ENCODE measurements around the gene TSPAN18.

TSPAN18 gene

GRCh38 chr11:44765026-44765595 lies 38.3 kb downstream of the TSPAN18 start:
- Mint-ChIP-seq H3K27ac (no peak overlapping the region), H3K36me3 (ENCODE audit: low read depth) (no peaks in the 10 kb centered on the region), H3K4me3 (no peak overlapping the region), H3K9me3 (no peaks in the 10 kb centered on the region), H3K27me3 (peaks cover 2% of the 10 kb centered on the region), H3K4me1 (ENCODE audit: low read depth) (no peaks in the 10 kb centered on the region)
- intact Hi-C loops (cut with micrococcal nuclease), result no loop called here

GRCh38 chr11:44765676-44766075 lies 38.9 kb downstream of the TSPAN18 start:
- Mint-ChIP-seq H3K4me3 (no peak overlapping the region), H3K27ac (no peak overlapping the region), H3K27me3 (peaks cover 4% of the 10 kb centered on the region), H3K36me3 (ENCODE audit: low read depth) (no peaks in the 10 kb centered on the region), H3K9me3 (no peaks in the 10 kb centered on the region), H3K4me1 (ENCODE audit: low read depth) (no peaks in the 10 kb centered on the region)
- intact Hi-C loops (cut with micrococcal nuclease), result no loop called here

DNA sequence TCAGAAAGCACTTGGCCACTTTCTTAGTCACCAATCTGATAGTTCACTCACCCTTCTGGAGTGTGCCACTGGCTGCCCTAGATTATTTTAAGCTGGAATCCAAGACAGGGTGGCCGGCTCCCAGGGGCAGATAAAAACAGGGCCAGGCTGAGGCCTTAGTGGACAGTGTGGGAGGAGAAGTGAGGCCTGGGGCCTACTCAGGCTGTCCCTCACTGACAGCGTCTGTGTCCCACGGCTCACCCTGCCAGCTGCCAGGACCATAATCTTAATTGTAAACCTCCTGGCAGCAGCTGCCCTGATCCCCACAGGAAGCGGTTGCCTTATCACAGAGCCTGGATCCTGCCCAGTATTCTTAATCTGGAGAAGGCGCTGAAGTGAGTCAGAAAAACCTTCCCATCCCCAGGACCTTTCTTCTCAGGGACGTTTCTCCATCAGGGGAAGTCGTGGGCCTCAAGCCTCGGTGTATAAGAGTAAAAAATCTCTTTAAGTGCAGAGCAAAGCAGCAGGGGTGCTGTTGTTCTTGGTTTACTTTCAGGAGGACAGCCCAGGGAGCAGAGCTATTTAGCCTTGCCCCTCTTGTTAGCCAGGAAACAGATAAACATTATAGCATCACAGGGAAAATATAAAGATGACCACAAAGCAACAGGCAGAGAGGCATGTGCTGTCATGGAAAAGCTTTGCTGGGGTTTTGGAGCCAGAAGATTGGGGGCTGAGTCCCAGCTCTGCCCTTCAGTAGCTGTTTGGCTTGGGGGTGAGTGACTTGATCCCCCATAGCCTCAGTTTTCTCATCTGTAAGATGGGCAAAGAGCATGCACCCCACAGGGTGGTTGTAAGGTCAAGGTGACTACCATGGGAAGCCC lies 39.6 kb downstream of the TSPAN18 start:
- no peak overlapping the region for H3K27ac Mint-ChIP-seq
- H3K36me3 Mint-ChIP-seq (ENCODE audit: low read depth), result no peaks in the 10 kb centered on the region
- peaks cover 4% of the 10 kb centered on the region for H3K27me3 Mint-ChIP-seq
- intact Hi-C loops (cut with micrococcal nuclease), result no loop called here
- H3K4me3 Mint-ChIP-seq, result no peak overlapping the region
- no peaks in the 10 kb centered on the region for H3K9me3 Mint-ChIP-seq
- H3K4me1 Mint-ChIP-seq (ENCODE audit: low read depth), result no peaks in the 10 kb centered on the region

GRCh38 chr11:44766972-44767278 lies 40.2 kb downstream of the TSPAN18 start:
- Mint-ChIP-seq H3K9me3 (no peaks in the 10 kb centered on the region), H3K36me3 (ENCODE audit: low read depth) (no peaks in the 10 kb centered on the region), H3K4me3 (no peak overlapping the region), H3K27me3 (peaks cover 4% of the 10 kb centered on the region), H3K27ac (no peak overlapping the region), H3K4me1 (ENCODE audit: low read depth) (no peaks in the 10 kb centered on the region)
- intact Hi-C loops (cut with micrococcal nuclease), result no loop called here

DNA sequence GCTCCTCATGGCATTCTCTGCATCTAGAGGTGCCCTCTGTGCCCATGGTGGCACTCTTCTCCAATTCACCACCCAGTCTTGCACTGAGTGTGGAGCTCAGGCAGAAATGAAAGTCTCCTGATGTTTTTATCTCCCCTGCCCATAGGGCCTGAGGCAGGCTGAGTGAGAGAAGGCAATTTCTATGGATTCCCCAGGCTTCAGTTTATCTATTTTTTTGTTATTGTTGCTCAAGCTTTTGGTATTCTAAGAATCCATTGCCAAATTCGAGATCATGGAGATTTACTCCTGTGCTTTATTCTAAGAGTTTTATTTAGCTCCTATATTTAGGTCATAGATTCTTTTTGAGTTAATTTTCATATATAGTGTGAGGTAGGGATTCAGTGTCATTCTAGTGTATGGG lies 40.7 kb downstream of the TSPAN18 start:
- no peaks in the 10 kb centered on the region for H3K36me3 Mint-ChIP-seq (ENCODE audit: low read depth)
- H3K4me3 Mint-ChIP-seq, result no peak overlapping the region
- intact Hi-C loops (cut with micrococcal nuclease), result no loop called here
- no peaks in the 10 kb centered on the region for H3K4me1 Mint-ChIP-seq (ENCODE audit: low read depth)
- no peaks in the 10 kb centered on the region for H3K9me3 Mint-ChIP-seq
- no peak overlapping the region for H3K27ac Mint-ChIP-seq
- peaks cover 4% of the 10 kb centered on the region for H3K27me3 Mint-ChIP-seq

- Mint-ChIP-seq H3K4me1 (ENCODE audit: low read depth) (no peaks in the 10 kb centered on the region), H3K27ac (no peak overlapping the region), H3K9me3 (no peaks in the 10 kb centered on the region), H3K36me3 (ENCODE audit: low read depth) (no peaks in the 10 kb centered on the region), H3K4me3 (no peak overlapping the region), H3K27me3 (peaks cover 14% of the 10 kb centered on the region)
- intact Hi-C loops (cut with micrococcal nuclease), result no loop called here
These were observed 43.6 kb downstream of the TSPAN18 start for GRCh38 chr11:44770401-44770800.

- H3K27me3 Mint-ChIP-seq, result peaks cover 14% of the 10 kb centered on the region
- no peak overlapping the region for H3K4me3 Mint-ChIP-seq
These were observed 44.5 kb downstream of the TSPAN18 start for GRCh38 chr11:44771252-44771734.

DNA sequence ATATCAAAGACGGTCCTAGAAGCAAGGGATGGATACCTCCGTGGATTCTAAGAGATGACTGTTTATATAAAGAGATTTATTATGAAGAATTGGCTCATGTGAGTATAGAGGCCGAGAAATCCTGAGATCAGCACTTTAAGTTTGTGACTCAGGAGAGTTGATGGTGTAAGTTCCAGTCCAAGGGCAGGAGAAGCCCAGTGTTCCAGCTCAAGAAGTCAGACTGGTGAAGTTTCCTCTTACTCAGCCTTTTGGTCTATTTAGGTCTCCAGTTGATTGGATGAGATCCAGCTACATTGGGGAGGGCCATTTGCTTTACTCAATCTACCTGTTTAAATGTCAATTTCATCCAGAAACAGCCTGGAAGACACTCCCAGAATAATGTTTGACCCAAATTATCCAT lies 45.1 kb downstream of the TSPAN18 start:
- Mint-ChIP-seq H3K27me3 (peaks cover 14% of the 10 kb centered on the region), H3K4me3 (no peak overlapping the region), H3K36me3 (ENCODE audit: low read depth) (no peaks in the 10 kb centered on the region), H3K4me1 (ENCODE audit: low read depth) (no peaks in the 10 kb centered on the region), H3K9me3 (no peaks in the 10 kb centered on the region), H3K27ac (no peak overlapping the region)
- intact Hi-C loops (cut with micrococcal nuclease), result no loop called here

More at GRCh38 chr11:44771252-44771734, 44.5 kb downstream of the TSPAN18 start:
- no peaks in the 10 kb centered on the region for H3K4me1 Mint-ChIP-seq (ENCODE audit: low read depth)
- no peaks in the 10 kb centered on the region for H3K9me3 Mint-ChIP-seq
- intact Hi-C loops (cut with micrococcal nuclease), result no loop called here
- H3K36me3 Mint-ChIP-seq (ENCODE audit: low read depth), result no peaks in the 10 kb centered on the region
- no peak overlapping the region for H3K27ac Mint-ChIP-seq

DNA sequence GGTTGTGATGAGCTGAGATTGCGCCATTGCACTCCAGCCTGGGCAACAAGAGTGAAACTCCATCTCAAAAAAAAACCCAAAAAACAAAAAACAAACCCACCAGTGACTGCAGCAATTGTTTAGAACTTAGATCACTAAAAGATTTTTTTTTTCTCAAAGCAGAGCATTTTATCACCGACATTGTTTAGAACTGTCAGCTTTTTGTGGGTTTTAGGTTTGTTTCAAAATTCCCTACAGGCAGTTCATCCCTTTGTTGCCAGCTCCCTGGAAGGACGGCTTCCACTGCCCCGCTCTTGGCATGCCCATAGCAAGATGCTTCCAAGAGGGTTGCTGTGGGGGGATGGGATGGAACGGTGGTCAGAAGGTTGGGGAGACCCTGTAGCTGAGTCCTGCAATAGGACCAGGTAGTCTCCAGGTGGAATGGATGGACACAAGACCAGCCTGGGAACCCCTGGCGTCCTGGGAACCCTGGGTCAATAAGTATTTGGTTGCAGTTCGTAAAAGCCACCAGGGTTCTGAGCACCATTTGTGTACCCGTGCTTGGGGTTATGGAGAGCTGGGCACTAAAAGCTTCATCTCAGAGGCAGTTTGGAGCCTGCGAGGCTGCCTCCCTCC lies 46.7 kb downstream of the TSPAN18 start:
- Mint-ChIP-seq H3K9me3 (no peaks in the 10 kb centered on the region), H3K4me3 (no peak overlapping the region), H3K36me3 (ENCODE audit: low read depth) (no peaks in the 10 kb centered on the region), H3K4me1 (ENCODE audit: low read depth) (no peaks in the 10 kb centered on the region), H3K27ac (no peak overlapping the region), H3K27me3 (peaks cover 13% of the 10 kb centered on the region)
- intact Hi-C loops (cut with micrococcal nuclease), result no loop called here

- Mint-ChIP-seq H3K27ac (no peak overlapping the region), H3K4me3 (no peak overlapping the region)
- intact Hi-C loops (cut with micrococcal nuclease), result no loop called here
These were observed 47.3 kb downstream of the TSPAN18 start for GRCh38 chr11:44774108-44774507.

DNA sequence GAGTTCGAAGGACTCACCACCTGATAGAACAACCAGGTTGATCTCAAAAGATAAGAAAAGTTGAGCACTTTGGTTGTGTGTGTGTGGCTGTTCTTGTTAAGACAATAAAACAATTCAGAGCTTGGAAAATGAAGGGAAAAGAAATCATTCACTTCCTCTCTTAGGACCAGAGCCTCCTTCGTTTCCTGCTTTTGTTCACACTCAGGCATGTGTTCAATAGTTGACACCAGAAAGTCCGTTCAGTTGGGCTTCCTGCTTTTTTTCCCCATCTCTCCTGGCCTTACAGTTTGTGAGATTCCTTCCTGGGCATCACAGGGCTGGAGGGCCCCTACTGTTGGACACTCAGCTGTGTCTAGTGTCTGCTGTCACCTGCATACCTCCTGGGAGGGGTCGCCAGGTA lies 48.0 kb downstream of the TSPAN18 start:
- H3K4me1 Mint-ChIP-seq (ENCODE audit: low read depth), result no peaks in the 10 kb centered on the region
- no peak overlapping the region for H3K27ac Mint-ChIP-seq
- H3K9me3 Mint-ChIP-seq, result no peaks in the 10 kb centered on the region
- intact Hi-C loops (cut with micrococcal nuclease), result loop anchor here (1.0 kb wide), 1 partner anchor 153 kb away; no protein-coding TSS in a partner anchor
- peaks cover 12% of the 10 kb centered on the region for H3K27me3 Mint-ChIP-seq
- H3K4me3 Mint-ChIP-seq, result no peak overlapping the region
- H3K36me3 Mint-ChIP-seq (ENCODE audit: low read depth), result no peaks in the 10 kb centered on the region

More at GRCh38 chr11:44774108-44774507, 47.3 kb downstream of the TSPAN18 start:
- Mint-ChIP-seq H3K9me3 (no peaks in the 10 kb centered on the region), H3K4me1 (ENCODE audit: low read depth) (no peaks in the 10 kb centered on the region), H3K36me3 (ENCODE audit: low read depth) (no peaks in the 10 kb centered on the region), H3K27me3 (peaks cover 12% of the 10 kb centered on the region)

DNA sequence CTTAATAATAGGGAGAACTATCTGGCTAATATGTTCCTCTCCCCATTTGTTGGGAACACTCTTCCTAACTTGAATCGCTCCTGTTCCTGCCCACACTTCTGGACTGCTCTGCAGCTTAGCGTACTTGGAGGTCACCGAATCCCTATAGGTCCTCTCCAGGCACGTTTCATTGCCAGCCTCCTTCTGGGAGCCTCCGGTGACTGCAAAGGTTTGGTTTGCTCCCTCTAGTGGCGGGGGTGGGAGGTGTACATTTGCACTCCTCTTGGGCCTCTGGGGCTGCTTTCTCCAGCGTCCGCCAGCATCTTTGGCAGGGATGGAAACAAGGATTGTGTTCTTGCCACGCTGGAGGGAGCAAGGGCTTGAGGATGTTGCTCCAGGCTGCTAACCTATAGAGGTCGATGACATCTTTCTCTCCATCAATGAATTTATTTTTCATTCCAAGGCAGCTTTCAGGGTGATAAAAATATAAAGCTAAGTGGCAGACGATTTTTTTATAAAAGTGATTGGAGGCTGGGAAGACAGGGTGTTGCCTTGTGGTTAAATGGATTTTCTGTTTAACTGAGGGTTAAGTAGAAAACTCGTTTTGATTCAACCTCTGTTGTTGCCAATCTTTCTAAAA lies 48.7 kb downstream of the TSPAN18 start:
- no peaks in the 10 kb centered on the region for H3K9me3 Mint-ChIP-seq
- H3K4me3 Mint-ChIP-seq, result no peak overlapping the region
- peaks cover 10% of the 10 kb centered on the region for H3K27me3 Mint-ChIP-seq
- no peaks in the 10 kb centered on the region for H3K36me3 Mint-ChIP-seq (ENCODE audit: low read depth)
- H3K27ac Mint-ChIP-seq, result no peak overlapping the region
- intact Hi-C loops (cut with micrococcal nuclease), result loop anchor here (1.0 kb wide), 1 partner anchor 154 kb away; no protein-coding TSS in a partner anchor
- no peaks in the 10 kb centered on the region for H3K4me1 Mint-ChIP-seq (ENCODE audit: low read depth)

DNA sequence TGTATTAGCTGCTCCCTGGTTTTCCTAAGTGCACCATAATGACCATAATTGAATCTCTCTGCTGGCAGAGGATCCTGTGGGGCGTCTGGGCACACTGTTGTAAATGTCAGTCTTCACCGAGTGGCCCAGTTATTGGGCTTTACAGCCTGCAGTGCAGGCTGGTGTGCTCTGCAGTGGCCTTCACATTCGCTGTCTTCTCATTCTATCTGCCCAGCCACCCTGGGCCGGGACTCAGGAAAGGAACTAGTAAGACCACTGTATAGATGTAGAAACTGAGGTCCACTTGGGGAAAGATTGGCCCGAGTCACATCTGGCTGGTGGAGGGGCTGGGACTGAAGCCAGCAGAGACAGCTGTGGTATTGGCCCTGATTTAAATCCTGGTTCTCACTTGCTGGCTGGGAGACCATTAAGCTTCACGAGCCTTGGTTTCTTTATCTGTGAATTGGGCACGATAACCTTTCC lies 49.3 kb downstream of the TSPAN18 start:
- Mint-ChIP-seq H3K36me3 (ENCODE audit: low read depth) (no peaks in the 10 kb centered on the region), H3K27ac (no peak overlapping the region), H3K4me3 (no peak overlapping the region), H3K9me3 (no peaks in the 10 kb centered on the region), H3K27me3 (peaks cover 10% of the 10 kb centered on the region), H3K4me1 (ENCODE audit: low read depth) (no peaks in the 10 kb centered on the region)
- intact Hi-C loops (cut with micrococcal nuclease), result loop anchor here (1.0 kb wide), 1 partner anchor 155 kb away; no protein-coding TSS in a partner anchor

Measured in dendritic cell treated with granulocyte-macrophage colony-stimulating factor and Interleukin-4, amounts not matched to agents 40 ng/mL and 50 ng/mL, for 4 days (primary cell).